Activated naive CD8-positive, alpha-beta T cell (primary cell): ENCODE data around the gene DDAH1.

ENCODE experiments used
- H3K27ac Mint-ChIP-seq: one replicate; pipeline ENCODE4 v1.8.0; 2021; ENCODE audit warnings: mixed read lengths
- H3K27me3 Mint-ChIP-seq: one replicate; pipeline ENCODE4 v1.8.0; 2021; ENCODE audit warnings: mixed read lengths
- H3K36me3 Mint-ChIP-seq: one replicate; pipeline ENCODE4 v1.8.0; 2021; ENCODE audit warnings: mixed read lengths
- H3K4me1 Mint-ChIP-seq: one replicate; pipeline ENCODE4 v1.8.0; 2021; ENCODE audit warnings: low read depth, mixed read lengths
- H3K4me3 Mint-ChIP-seq: one replicate; pipeline ENCODE4 v1.8.0; 2021; ENCODE audit warnings: mild to moderate bottlenecking, mixed read lengths
- H3K9me3 Mint-ChIP-seq: one replicate; pipeline ENCODE4 v1.8.0; 2021; ENCODE audit warnings: low read depth, mixed read lengths

DDAH1 gene

GRCh38 chr1:85372683-85373377 is 92.1 kb downstream of the DDAH1 start:
- Mint-ChIP-seq H3K36me3 (no peaks in the 10 kb centered on the region), H3K4me3 (no peak overlapping the region), H3K27ac (no peak overlapping the region), H3K9me3 (no peaks in the 10 kb centered on the region), H3K4me1 (no peaks in the 10 kb centered on the region), H3K27me3 (peaks cover 6% of the 10 kb centered on the region)

GRCh38 chr1:85371021-85371420 is 93.9 kb downstream of the DDAH1 start:
- H3K27ac Mint-ChIP-seq = no peak overlapping the region
- no peaks in the 10 kb centered on the region for H3K9me3 Mint-ChIP-seq
- H3K36me3 Mint-ChIP-seq = no peaks in the 10 kb centered on the region
- H3K4me3 Mint-ChIP-seq = no peak overlapping the region
- peaks cover 6% of the 10 kb centered on the region for H3K27me3 Mint-ChIP-seq
- H3K4me1 Mint-ChIP-seq = no peaks in the 10 kb centered on the region

- H3K4me1 Mint-ChIP-seq = no peaks in the 10 kb centered on the region
- peaks cover 1% of the 10 kb centered on the region for H3K27me3 Mint-ChIP-seq
- H3K27ac Mint-ChIP-seq = no peak overlapping the region
- no peaks in the 10 kb centered on the region for H3K36me3 Mint-ChIP-seq
- H3K9me3 Mint-ChIP-seq = no peaks in the 10 kb centered on the region
- H3K4me3 Mint-ChIP-seq = no peak overlapping the region
These were observed 96.7 kb downstream of the DDAH1 start for GRCh38 chr1:85368073-85368770.

- H3K36me3 Mint-ChIP-seq = no peaks in the 10 kb centered on the region
- no peaks in the 10 kb centered on the region for H3K4me1 Mint-ChIP-seq
- H3K27me3 Mint-ChIP-seq = peaks cover 1% of the 10 kb centered on the region
- no peaks in the 10 kb centered on the region for H3K9me3 Mint-ChIP-seq
- no peak overlapping the region for H3K27ac Mint-ChIP-seq
- no peak overlapping the region for H3K4me3 Mint-ChIP-seq
These were observed 98.4 kb downstream of the DDAH1 start for GRCh38 chr1:85366391-85367170.

GRCh38 chr1:85365851-85366250 is 99.1 kb downstream of the DDAH1 start:
- Mint-ChIP-seq H3K4me3 (no peak overlapping the region), H3K36me3 (no peaks in the 10 kb centered on the region), H3K4me1 (no peaks in the 10 kb centered on the region), H3K9me3 (no peaks in the 10 kb centered on the region), H3K27me3 (peaks cover 1% of the 10 kb centered on the region), H3K27ac (no peak overlapping the region)

GRCh38 chr1:85363521-85363920 is 101.4 kb downstream of the DDAH1 start:
- Mint-ChIP-seq H3K27ac (no peak overlapping the region), H3K4me3 (no peak overlapping the region), H3K4me1 (no peaks in the 10 kb centered on the region), H3K27me3 (peaks cover 1% of the 10 kb centered on the region), H3K9me3 (no peaks in the 10 kb centered on the region), H3K36me3 (no peaks in the 10 kb centered on the region)

- H3K27ac Mint-ChIP-seq = no peak overlapping the region
- no peaks in the 10 kb centered on the region for H3K36me3 Mint-ChIP-seq
- H3K27me3 Mint-ChIP-seq = peaks cover 1% of the 10 kb centered on the region
- no peaks in the 10 kb centered on the region for H3K4me1 Mint-ChIP-seq
- H3K9me3 Mint-ChIP-seq = no peaks in the 10 kb centered on the region
- no peak overlapping the region for H3K4me3 Mint-ChIP-seq
These were observed 101.9 kb downstream of the DDAH1 start for GRCh38 chr1:85363092-85363491.

- Mint-ChIP-seq H3K9me3 (no peaks in the 10 kb centered on the region), H3K36me3 (no peaks in the 10 kb centered on the region), H3K4me1 (no peaks in the 10 kb centered on the region), H3K27ac (no peak overlapping the region), H3K27me3 (peaks cover 1% of the 10 kb centered on the region), H3K4me3 (no peak overlapping the region)
These were observed 103.2 kb downstream of the DDAH1 start for GRCh38 chr1:85361606-85362296.

- Mint-ChIP-seq H3K9me3 (no peaks in the 10 kb centered on the region), H3K27ac (no peak overlapping the region), H3K36me3 (no peaks in the 10 kb centered on the region), H3K27me3 (peaks cover 1% of the 10 kb centered on the region), H3K4me3 (no peak overlapping the region), H3K4me1 (no peaks in the 10 kb centered on the region)
These were observed 104.0 kb downstream of the DDAH1 start for GRCh38 chr1:85360730-85361493.

- no peaks in the 10 kb centered on the region for H3K4me1 Mint-ChIP-seq
- no peak overlapping the region for H3K4me3 Mint-ChIP-seq
- no peaks in the 10 kb centered on the region for H3K9me3 Mint-ChIP-seq
- no peaks in the 10 kb centered on the region for H3K27me3 Mint-ChIP-seq
- H3K27ac Mint-ChIP-seq = no peak overlapping the region
- no peaks in the 10 kb centered on the region for H3K36me3 Mint-ChIP-seq
These were observed 104.9 kb downstream of the DDAH1 start for GRCh38 chr1:85359874-85360721.

GRCh38 chr1:85358702-85359438 is 106.1 kb downstream of the DDAH1 start:
- Mint-ChIP-seq H3K27me3 (no peaks in the 10 kb centered on the region), H3K4me3 (no peak overlapping the region), H3K27ac (no peak overlapping the region), H3K36me3 (no peaks in the 10 kb centered on the region), H3K4me1 (no peaks in the 10 kb centered on the region), H3K9me3 (no peaks in the 10 kb centered on the region)

GRCh38 chr1:85357817-85358216 is 107.1 kb downstream of the DDAH1 start:
- H3K9me3 Mint-ChIP-seq = no peaks in the 10 kb centered on the region
- no peaks in the 10 kb centered on the region for H3K27me3 Mint-ChIP-seq
- no peaks in the 10 kb centered on the region for H3K4me1 Mint-ChIP-seq
- H3K36me3 Mint-ChIP-seq = no peaks in the 10 kb centered on the region
- H3K4me3 Mint-ChIP-seq = no peak overlapping the region
- no peak overlapping the region for H3K27ac Mint-ChIP-seq

GRCh38 chr1:85356130-85356529 is 108.8 kb downstream of the DDAH1 start:
- no peaks in the 10 kb centered on the region for H3K4me1 Mint-ChIP-seq
- H3K27ac Mint-ChIP-seq = no peak overlapping the region
- H3K36me3 Mint-ChIP-seq = no peaks in the 10 kb centered on the region
- H3K9me3 Mint-ChIP-seq = no peaks in the 10 kb centered on the region
- H3K27me3 Mint-ChIP-seq = no peaks in the 10 kb centered on the region
- H3K4me3 Mint-ChIP-seq = no peak overlapping the region
